GM12801 (cell line): Measurements from ENCODE around the gene CUEDC2.

ENCODE experiments used
- TF ChIP-seq, protein P1 (sequence below): IDR thresholded peaks from one replicate; pipeline ENCODE4 v1.5.1; 2011; ENCODE audit warnings: control low read depth; ENCODE audit not compliant: insufficient read length; ENCODE audit errors: extremely low read depth

CUEDC2 gene

DNA sequence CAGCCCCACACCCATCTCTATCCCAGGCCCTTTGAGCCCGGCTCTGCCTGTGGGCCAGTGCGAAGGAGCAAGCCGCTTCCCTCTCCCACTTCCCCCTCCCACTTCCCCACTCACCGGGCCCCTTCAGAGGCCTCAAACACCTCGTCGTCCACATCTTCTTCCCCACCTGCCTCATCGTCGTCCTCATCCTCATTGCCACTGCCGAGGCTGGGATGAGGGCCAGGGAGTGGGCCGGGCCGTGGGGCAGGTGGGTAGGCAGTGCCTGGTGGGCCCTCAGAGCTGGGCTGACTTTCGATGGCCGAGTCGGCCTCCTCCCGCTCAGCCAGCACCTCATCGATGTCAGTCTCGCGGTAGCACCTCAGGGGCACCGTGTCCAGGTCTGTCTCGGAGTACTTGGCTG, 17.6 kb downstream of the CUEDC2 start:
- TF ChIP-seq, protein P1, sequence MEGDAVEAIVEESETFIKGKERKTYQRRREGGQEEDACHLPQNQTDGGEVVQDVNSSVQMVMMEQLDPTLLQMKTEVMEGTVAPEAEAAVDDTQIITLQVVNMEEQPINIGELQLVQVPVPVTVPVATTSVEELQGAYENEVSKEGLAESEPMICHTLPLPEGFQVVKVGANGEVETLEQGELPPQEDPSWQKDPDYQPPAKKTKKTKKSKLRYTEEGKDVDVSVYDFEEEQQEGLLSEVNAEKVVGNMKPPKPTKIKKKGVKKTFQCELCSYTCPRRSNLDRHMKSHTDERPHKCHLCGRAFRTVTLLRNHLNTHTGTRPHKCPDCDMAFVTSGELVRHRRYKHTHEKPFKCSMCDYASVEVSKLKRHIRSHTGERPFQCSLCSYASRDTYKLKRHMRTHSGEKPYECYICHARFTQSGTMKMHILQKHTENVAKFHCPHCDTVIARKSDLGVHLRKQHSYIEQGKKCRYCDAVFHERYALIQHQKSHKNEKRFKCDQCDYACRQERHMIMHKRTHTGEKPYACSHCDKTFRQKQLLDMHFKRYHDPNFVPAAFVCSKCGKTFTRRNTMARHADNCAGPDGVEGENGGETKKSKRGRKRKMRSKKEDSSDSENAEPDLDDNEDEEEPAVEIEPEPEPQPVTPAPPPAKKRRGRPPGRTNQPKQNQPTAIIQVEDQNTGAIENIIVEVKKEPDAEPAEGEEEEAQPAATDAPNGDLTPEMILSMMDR = no peak

DNA sequence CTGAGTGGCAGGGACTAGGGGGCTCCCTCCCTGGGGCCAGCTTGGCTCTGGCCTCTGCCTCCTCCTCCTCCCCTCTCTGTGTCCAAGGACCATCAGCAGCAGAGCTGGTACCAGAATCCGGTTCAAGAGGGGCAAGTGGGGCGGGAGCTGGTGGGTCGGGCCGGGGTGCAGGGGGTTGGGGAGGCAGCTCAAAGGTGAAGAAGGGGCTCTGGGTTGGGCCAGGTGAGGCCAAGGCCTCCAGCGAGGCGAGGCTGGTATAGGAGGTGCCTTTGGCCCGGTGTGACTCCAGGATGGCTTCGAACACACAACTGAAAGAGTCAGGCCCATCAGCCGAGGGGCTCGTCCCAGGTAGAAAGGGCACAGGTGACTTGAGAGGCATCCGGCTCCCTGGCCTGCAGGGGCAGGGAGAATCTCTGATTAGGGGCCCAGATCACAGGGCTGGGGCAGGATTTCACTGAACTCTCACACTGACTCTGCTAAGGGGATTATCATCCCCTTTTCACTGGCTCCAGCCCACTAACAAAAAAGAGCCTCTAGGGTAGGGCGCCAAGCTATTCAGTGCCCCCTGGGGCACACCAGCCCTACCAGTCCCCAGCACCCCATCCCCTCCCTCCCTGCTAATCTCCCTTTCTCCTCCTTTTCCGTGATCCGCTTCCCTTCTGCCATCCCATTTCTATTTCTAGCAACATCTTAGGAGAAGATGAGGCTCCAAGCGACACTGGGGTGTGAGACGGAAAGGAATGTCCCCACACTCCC, 18.4 kb downstream of the CUEDC2 start:
- TF ChIP-seq, protein P1 = no peak

DNA sequence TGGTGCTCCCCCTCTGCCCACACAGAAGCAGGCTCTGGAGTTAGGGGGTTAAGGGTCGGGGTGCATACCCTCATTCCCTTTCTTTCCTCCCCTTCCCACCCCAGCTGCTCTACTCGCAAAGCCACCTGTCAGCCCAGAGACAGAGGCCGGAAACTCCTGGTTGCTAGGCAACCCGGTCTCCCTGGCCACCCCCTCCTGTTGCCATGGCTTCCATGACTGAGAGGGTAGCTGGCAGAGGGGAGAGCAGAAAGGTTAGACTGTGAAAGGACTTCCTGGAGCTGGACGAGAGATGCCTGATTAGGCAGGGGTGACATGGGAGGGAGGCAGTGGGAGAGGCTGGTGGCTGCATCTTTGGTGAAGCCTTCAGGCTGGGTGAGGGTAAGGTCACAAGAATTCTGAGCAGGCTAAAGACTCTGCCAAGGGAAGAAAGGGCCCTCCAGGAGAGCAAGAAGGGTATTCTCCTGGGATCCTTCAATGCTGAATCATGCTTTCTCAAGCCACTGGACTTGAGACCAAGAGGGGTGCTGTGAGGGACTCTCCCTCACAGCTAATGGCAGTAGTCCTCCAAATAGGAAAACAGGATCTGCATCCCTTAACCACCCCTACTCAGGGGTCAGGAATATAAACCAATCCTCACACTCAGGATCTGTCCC, 19.2 kb downstream of the CUEDC2 start:
- TF ChIP-seq, protein P1 = no peak

DNA sequence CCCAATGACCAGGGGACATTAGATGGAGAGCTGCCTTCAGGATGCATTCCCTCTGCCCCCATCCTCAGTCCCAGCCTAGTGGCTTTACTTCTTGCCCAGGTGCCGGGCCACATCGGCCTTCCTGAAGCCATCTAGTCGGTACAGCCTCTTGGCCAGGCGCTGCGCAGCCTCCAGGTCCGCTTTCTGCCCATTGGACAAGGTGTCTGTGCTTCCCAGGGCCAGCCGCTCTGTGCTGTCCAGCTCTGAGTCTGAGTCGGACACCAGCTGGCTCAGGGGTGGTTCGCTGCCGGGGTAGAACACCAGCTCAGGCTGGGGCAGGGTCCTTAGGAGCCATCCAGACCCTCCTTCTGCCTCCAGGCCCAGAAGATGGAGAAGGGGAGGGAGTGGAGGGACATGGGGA, 20.1 kb downstream of the CUEDC2 start:
- TF ChIP-seq, protein P1 = no peak

DNA sequence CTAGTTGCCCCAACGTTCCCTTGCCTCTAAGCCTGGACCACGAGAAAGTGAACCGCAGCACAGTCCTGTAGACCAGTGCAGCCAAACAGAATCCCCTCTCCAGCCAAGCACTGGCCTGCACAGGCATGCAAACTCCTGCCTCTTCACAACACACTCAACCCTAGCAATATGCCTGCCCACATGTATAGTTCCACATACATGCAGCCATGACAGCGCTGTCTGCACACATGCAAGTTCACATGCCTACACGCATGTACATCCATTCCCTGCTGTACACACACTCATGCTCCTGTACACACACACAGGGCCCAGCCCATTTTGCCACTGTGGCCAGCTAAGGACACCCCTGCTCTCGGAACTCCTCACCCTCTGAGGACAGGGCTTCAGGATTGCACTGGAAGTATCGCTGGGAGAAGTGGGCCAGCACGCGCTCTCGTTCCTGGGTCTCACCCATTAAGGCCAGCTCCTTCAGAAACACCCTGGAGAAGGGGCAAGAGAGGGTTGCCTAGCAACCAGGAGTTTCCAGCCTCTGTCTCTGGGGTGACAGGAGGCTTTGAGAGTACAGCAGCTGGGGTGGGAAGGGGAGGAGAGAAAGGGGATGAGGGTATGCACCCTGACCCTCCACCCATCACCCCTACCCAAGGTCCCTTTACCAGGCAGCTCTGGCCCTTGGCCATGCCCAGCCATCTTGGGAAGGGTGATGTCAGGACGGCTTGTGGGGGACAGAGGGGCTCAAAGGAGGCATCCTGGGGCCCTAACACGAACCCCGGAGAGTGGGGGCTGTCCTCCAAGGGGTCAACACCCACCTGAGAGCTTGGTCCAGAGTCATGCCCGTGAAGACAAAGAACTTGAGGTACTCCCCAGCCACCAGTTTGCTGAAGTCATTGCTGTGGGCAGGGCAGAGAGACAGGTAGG, 20.8 kb downstream of the CUEDC2 start:
- TF ChIP-seq, protein P1 = no peak

DNA sequence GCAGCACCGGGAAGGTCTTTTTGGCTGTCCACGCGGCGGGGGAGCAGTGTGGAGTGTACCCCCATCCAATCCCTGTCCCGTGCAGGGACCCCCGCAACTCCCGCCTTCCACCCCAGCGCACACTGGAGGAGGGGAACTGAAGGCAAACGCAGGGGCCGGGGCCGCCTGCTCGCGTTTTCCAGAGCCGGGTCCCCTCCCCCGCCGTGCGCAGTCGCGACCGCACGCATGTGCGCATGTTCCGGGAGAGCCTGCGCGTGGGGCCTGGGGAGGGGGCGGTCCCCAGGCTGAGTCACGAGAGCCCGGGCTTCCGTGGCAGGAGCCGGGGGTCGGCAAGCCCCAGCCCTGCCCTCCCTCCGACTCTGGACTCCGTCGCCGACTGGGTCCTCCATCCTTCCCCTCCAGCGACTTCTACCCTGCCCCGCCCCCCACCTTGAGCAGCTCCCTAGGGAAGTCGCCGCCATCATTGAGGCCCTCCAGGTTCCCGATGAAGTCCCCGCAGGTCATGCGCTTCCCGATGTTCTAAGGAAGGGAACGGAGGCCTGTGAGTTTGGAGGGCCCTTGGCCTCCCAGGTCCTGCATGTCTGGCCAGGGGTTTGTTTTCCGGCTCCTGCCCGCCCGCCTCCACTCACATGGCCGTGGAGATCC, 21.8 kb downstream of the CUEDC2 start:
- TF ChIP-seq, protein P1 = no peak
